ENCODE results near the gene PDCD2L.
A peak's percentile ranks its signal among the peaks of the same experiment; 100 is the strongest.
"Not testable (repeated sequence)": the region's sequence is repeated elsewhere in the genome, so short reads cannot be mapped to it uniquely, and the experiment has no call there.

PDCD2L gene

GRCh38 chr19:34404109-34404909 is at the start of gene PDCD2L:
PDCD2L (plus strand) TSS chr19:34404399; CDS start chr19:34404431, 32 bp downstream.
- peak; percentile 92 for DNase-seq

- no peak for DNase-seq
These were observed 49.0 kb upstream of the PDCD2L start for GRCh38 chr19:34355201-34355600.

- DNase-seq = no peak
These were observed 47.3 kb upstream of the PDCD2L start for GRCh38 chr19:34356875-34357274.

- DNase-seq = no peak
These were observed 46.8 kb upstream of the PDCD2L start for GRCh38 chr19:34357431-34357830.

- peak; percentile 99 for DNase-seq
These were observed 44.9 kb upstream of the PDCD2L start for GRCh38 chr19:34359140-34359953.

- no peak for DNase-seq
These were observed 44.3 kb upstream of the PDCD2L start for GRCh38 chr19:34359954-34360315.

- DNase-seq = no peak
These were observed 43.8 kb upstream of the PDCD2L start for GRCh38 chr19:34360354-34360909.

- no peak for DNase-seq
These were observed 41.5 kb upstream of the PDCD2L start for GRCh38 chr19:34362679-34363069.

GRCh38 chr19:34363094-34363493 is 41.1 kb upstream of the PDCD2L start:
- no peak for DNase-seq

- DNase-seq = no peak
These were observed 40.3 kb upstream of the PDCD2L start for GRCh38 chr19:34363930-34364329.

- no peak for DNase-seq
These were observed 39.8 kb upstream of the PDCD2L start for GRCh38 chr19:34364462-34364829.

GRCh38 chr19:34364830-34365462 is 39.3 kb upstream of the PDCD2L start, which contains the start of gene GPI:
GPI (plus strand) TSS chr19:34365196; CDS start chr19:34365267, 71 bp downstream.
- peak; percentile 81 for DNase-seq

- peak; percentile 69 for DNase-seq
These were observed 38.5 kb upstream of the PDCD2L start for GRCh38 chr19:34365463-34366401.

- DNase-seq = no peak
These were observed 37.2 kb upstream of the PDCD2L start for GRCh38 chr19:34366738-34367623.

- DNase-seq = no peak
These were observed 36.6 kb upstream of the PDCD2L start for GRCh38 chr19:34367624-34367957.

- no peak for DNase-seq
These were observed 35.9 kb upstream of the PDCD2L start for GRCh38 chr19:34368338-34368737.

GRCh38 chr19:34369166-34369565 is 35.0 kb upstream of the PDCD2L start:
- DNase-seq = not testable (repeated sequence)

- DNase-seq = no peak
These were observed 34.1 kb upstream of the PDCD2L start for GRCh38 chr19:34370117-34370516.

GRCh38 chr19:34370983-34371382 is 33.2 kb upstream of the PDCD2L start:
- DNase-seq = no peak

- DNase-seq = no peak
These were observed 30.5 kb upstream of the PDCD2L start for GRCh38 chr19:34373601-34374288.

GRCh38 chr19:34375598-34375997 is 28.6 kb upstream of the PDCD2L start:
- DNase-seq = no peak

Measured in 8988T (cell line).